Upper lobe of left lung (tissue), 4 donors: ENCODE measurements around the gene TMEM59.

Experiments used
- CTCF ChIP-seq, 6 experiments: fragments of 450-650 bp in 4 of 6; fragments of 200-600 bp in 2 of 6; sonication (generic) in 2 of 6; IDR thresholded peaks; one replicate each; pipeline ENCODE4 v1.5.1; 2016 to 2019; ENCODE audit warnings: antibody characterized with exemption in 6 of 6
- EP300 ChIP-seq, 4 donors: sonication (generic); formaldehyde crosslinking; IDR thresholded peaks; one replicate each; pipeline ENCODE4 v1.5.1; 2017; ENCODE audit warnings: antibody characterized with exemption in 4 of 4, control low read depth in 2 of 4
- POLR2AphosphoS5 ChIP-seq, 2 donors: sonication (generic); formaldehyde crosslinking; IDR thresholded peaks; one replicate each; pipeline ENCODE4 v1.5.1; 2017; ENCODE audit warnings: antibody characterized with exemption in 2 of 2

GRCh38 chr1:54027848-54028247 lies 25.2 kb downstream of the TMEM59 start:
- TF ChIP-seq CTCF (IDR thresholded peaks at IDR 0.05) (no peak), POLR2AphosphoS5 (IDR thresholded peaks at IDR 0.05) (no peak), EP300 (IDR thresholded peaks at IDR 0.05) (no peak)
